ENCODE measurements around the gene ACER3. TPM values are rescaled to one million over a fixed set of nuclear protein-coding genes. Genes with fewer than 3 reads are reported as not detected.
"Not testable (repeated sequence)": the region's sequence is repeated elsewhere in the genome, so short reads cannot be mapped to it uniquely, and the experiment has no call there.

Gene ACER3
- total and polyA plus RNA-seq, 4 donors, result 15.7 to 48.3 (median 29.0) TPM

DNA sequence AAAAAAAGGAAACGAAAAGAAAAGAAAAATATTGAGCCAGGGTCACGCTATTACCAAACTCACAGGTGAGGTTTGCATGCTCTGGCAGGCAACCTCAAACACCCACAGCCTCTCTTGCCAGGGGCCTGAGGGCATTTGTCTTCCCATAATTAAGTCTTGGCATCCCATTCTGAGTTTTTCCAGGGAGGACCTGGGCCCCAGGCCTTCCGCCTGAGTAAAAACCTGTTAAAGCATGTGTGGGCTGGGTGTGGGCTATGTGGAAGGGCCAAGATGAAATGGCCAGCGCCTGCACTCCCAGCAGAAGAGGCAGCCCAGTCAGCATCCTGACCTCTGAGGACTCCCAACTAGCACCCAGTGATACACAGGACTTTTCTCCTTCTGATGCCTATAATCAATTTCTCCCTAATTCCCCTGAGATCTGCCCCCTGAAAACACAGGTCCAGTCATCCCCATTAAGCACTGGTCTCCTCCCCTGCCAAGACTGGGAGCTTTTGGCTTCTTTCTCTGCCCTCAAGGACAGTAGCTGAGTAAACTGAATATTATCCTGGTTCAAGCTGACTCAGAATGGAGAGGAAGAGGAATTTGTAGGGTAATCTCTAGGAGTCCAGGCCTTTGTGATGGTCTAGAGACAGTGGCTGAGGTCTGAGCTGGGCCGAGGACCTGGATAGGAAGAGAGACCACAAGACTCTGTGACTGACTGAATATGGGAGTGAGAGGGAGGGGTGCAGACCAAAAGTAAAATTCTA is 35.6 kb upstream of the ACER3 start:
- 82% methylated on average over 4 of the region's 5 CpGs for WGBS (ENCODE audit: insufficient coverage)
- DNase-seq (ENCODE audit: low read depth in 4 of 6, low spot score in 6 of 6), result no peak
- no peak overlapping the region for H3K4me3 ChIP-seq (ENCODE audit: low read depth, low read length)
- no peak overlapping the region for H3K27ac ChIP-seq (ENCODE audit: low read depth, low read length)
- no peaks in the 10 kb centered on the region for H3K9me3 ChIP-seq (ENCODE audit: control insufficient read depth, insufficient read depth, low read length)
- no peaks in the 10 kb centered on the region for H3K4me1 ChIP-seq (ENCODE audit: control insufficient read depth, insufficient read depth, low read length)
- no peaks in the 10 kb centered on the region for H3K36me3 ChIP-seq (ENCODE audit: control insufficient read depth, insufficient read depth, low read length)
- no peaks in the 10 kb centered on the region for H3K27me3 ChIP-seq (ENCODE audit: control insufficient read depth, insufficient read depth, low read length)

DNA sequence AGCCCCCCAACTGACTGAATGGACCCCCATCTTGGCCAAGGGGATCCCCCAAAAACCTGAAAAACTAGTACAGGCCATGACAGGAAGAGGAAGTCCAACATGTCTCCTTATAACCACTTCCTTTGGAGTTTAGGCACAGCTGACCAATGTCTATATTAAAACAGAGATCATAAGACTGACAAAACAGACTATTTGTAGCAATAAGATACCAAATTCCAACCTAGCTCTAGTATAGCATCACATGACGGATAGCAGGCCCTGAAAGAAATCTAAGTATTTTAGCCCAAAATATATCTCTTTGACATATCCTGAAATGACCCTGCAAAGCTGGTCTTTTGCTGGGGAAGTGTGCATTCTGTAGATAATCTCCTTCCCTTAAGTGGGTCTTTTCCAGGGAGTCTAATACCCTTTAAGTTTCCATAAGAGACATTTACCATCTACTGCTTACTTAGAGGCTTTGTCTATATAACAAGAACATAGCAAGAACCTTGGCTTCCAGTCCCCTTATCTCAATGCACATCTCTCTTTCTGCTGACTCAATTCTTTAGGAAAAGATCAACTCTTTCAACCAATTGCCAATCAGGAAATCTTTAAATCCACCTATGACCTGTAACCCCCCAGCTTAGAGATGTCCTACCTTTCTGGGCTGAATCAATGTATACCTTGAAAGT is 34.9 kb upstream of the ACER3 start:
- H3K4me3 ChIP-seq (ENCODE audit: low read depth, low read length), result no peak overlapping the region
- no CpG with 5 or more reads among the region's 1 CpG for WGBS (ENCODE audit: insufficient coverage)
- DNase-seq (ENCODE audit: low read depth in 4 of 6, low spot score in 6 of 6), result no peak
- no peaks in the 10 kb centered on the region for H3K9me3 ChIP-seq (ENCODE audit: control insufficient read depth, insufficient read depth, low read length)
- no peaks in the 10 kb centered on the region for H3K4me1 ChIP-seq (ENCODE audit: control insufficient read depth, insufficient read depth, low read length)
- no peak overlapping the region for H3K27ac ChIP-seq (ENCODE audit: low read depth, low read length)
- H3K36me3 ChIP-seq (ENCODE audit: control insufficient read depth, insufficient read depth, low read length), result no peaks in the 10 kb centered on the region
- no peaks in the 10 kb centered on the region for H3K27me3 ChIP-seq (ENCODE audit: control insufficient read depth, insufficient read depth, low read length)

DNA sequence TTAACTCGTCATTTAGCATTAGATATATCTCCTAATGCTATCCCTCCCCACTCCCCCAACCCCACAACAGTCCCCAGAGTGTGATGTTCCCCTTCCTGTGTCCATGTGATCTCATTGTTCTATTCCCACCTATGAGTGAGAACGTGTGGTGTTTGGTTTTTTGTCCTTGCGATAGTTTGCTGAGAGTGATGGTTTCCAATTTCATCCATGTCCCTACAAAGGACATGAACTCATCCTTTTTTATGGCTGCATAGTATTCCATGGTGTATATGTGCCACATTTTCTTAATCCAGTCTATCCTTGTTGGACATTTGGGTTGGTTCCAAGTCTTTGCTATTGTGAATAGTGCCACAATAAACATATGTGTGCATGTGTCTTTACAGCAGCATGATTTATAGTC is 34.2 kb upstream of the ACER3 start:
- H3K27me3 ChIP-seq (ENCODE audit: control insufficient read depth, insufficient read depth, low read length); H3K9me3 ChIP-seq (ENCODE audit: control insufficient read depth, insufficient read depth, low read length); DNase-seq (ENCODE audit: low read depth in 4 of 6, low spot score in 6 of 6); H3K4me1 ChIP-seq (ENCODE audit: control insufficient read depth, insufficient read depth, low read length); H3K36me3 ChIP-seq (ENCODE audit: control insufficient read depth, insufficient read depth, low read length); H3K27ac ChIP-seq (ENCODE audit: low read depth, low read length); H3K4me3 ChIP-seq (ENCODE audit: low read depth, low read length): not testable (repeated sequence)
- WGBS (ENCODE audit: insufficient coverage), result no CpG with 5 or more reads among the region's 3 CpGs

DNA sequence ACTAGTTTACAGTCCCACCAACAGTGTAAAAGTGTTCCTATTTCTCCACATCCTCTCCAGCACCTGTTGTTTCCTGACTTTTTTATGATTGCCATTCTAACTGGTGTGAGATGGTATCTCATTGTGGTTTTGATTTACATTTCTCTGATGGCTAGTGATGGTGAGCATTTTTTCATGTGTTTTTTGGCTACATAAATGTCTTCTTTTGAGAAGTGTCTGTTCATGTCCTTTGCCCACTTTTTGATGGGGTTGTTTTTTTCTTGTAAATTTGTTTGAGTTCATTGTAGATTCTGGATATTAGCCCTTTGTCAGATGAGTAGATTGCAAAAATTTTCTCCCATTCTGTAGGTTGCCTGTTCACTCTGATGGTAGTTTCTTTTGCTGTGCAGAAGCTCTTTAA is 33.7 kb upstream of the ACER3 start:
- not testable (repeated sequence) for DNase-seq (ENCODE audit: low read depth in 4 of 6, low spot score in 6 of 6); H3K4me1 ChIP-seq (ENCODE audit: control insufficient read depth, insufficient read depth, low read length); H3K27me3 ChIP-seq (ENCODE audit: control insufficient read depth, insufficient read depth, low read length); H3K4me3 ChIP-seq (ENCODE audit: low read depth, low read length); H3K36me3 ChIP-seq (ENCODE audit: control insufficient read depth, insufficient read depth, low read length); H3K9me3 ChIP-seq (ENCODE audit: control insufficient read depth, insufficient read depth, low read length); H3K27ac ChIP-seq (ENCODE audit: low read depth, low read length)

DNA sequence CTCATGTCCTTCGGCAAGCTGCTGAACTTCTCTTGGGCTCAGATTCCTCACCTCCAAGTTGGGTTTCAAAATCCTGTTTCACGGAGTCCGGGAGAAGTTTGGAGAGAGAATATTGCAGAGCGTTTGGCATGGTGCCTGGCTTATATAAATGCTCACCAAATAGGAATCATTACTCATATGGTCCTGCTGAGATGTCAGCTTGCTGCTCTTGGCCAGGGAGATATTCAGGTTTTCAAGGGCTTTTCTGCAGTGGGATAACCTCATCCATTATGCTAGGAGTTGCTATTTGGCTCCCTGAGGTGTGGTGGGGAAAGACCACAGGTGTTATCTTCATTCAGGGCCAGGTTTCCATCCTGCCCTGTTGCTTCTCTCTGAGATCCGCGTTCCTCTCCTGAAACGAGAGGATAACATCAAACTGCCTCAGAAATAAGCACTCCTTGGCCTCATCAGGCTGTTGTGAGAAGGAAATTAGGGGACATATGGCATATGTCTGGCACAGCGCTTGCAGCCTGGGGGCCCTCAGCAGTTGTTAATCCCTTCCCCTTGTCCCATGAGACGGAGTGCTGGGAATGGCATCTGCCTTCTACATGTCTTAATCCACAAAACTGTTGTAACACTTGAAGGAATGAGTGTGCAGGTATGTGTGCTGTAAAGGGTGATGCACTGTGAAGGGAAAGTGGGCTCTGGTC is 29.9 kb upstream of the ACER3 start:
- Histone ChIP-seq H3K4me1 (ENCODE audit: control insufficient read depth, insufficient read depth, low read length) (no peaks in the 10 kb centered on the region), H3K27me3 (ENCODE audit: control insufficient read depth, insufficient read depth, low read length) (no peaks in the 10 kb centered on the region), H3K4me3 (ENCODE audit: low read depth, low read length) (no peak overlapping the region), H3K36me3 (ENCODE audit: control insufficient read depth, insufficient read depth, low read length) (no peaks in the 10 kb centered on the region), H3K27ac (ENCODE audit: low read depth, low read length) (no peak overlapping the region), H3K9me3 (ENCODE audit: control insufficient read depth, insufficient read depth, low read length) (no peaks in the 10 kb centered on the region)
- WGBS (ENCODE audit: insufficient coverage), result 53% methylated on average over 5 of the region's 9 CpGs
- DNase-seq (ENCODE audit: low read depth in 4 of 6, low spot score in 6 of 6), result peak in 2 of 6 donors; percentile 49 to 65

DNA sequence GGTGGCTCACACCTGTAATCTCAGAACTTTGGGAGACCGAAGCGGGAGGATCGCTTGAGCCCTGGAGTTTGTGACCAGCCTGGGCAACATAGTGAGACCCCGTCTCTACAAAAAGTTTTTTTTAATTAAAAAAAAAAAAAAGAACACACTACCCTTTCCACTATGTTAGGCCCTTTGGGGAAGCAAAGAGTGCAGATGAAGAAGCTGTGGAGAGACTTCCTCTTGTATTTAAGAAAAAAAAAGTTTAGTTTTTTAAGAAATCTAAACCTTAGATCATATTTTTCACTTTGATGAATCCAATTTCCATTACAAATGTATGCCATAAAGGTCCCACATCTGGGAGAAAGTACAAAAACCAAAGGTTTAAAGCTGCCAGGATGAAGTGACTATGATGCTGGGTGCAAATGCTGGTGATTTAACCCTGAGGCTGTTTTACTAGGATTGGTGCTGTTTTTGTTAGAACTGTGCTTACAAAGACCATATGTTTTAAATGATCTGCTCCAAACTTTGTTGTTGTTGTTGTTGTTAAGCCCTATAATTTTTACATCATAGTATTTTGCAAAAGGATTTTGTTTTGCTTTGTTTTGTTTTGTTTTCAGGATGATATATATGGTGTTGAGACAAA is 28.9 kb upstream of the ACER3 start:
- H3K36me3 ChIP-seq (ENCODE audit: control insufficient read depth, insufficient read depth, low read length), result no peaks in the 10 kb centered on the region
- no peaks in the 10 kb centered on the region for H3K9me3 ChIP-seq (ENCODE audit: control insufficient read depth, insufficient read depth, low read length)
- H3K4me1 ChIP-seq (ENCODE audit: control insufficient read depth, insufficient read depth, low read length), result peaks cover 6% of the 10 kb centered on the region
- no peak for DNase-seq (ENCODE audit: low read depth in 4 of 6, low spot score in 6 of 6)
- H3K4me3 ChIP-seq (ENCODE audit: low read depth, low read length), result no peak overlapping the region
- H3K27ac ChIP-seq (ENCODE audit: low read depth, low read length), result no peak overlapping the region
- no peaks in the 10 kb centered on the region for H3K27me3 ChIP-seq (ENCODE audit: control insufficient read depth, insufficient read depth, low read length)
- 100% methylated on average over 1 of the region's 4 CpGs for WGBS (ENCODE audit: insufficient coverage)

DNA sequence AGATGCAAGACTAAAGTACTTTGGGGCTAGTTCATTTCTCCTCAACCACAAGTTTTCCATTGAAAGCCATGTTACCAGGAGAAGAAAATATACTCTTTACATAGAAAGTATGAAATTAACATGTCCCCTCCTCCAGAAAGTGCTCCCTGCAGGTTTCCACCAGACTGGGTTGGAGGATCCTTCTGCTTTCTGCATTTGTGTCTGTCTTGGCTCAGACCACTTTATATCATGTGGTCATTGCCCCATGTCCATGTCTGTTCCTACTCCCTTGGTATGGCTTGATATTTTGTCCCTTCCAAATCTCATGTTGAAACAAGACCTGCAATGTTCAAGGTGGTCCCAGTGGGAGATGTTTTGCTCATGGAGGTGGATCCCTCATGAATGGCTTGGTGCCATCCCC is 28.4 kb upstream of the ACER3 start:
- DNase-seq (ENCODE audit: low read depth in 4 of 6, low spot score in 6 of 6), result no peak
- H3K9me3 ChIP-seq (ENCODE audit: control insufficient read depth, insufficient read depth, low read length), result no peaks in the 10 kb centered on the region
- H3K27ac ChIP-seq (ENCODE audit: low read depth, low read length), result no peak overlapping the region
- H3K36me3 ChIP-seq (ENCODE audit: control insufficient read depth, insufficient read depth, low read length), result no peaks in the 10 kb centered on the region
- H3K4me1 ChIP-seq (ENCODE audit: control insufficient read depth, insufficient read depth, low read length), result peaks cover 9% of the 10 kb centered on the region
- H3K4me3 ChIP-seq (ENCODE audit: low read depth, low read length), result no peak overlapping the region
- no peaks in the 10 kb centered on the region for H3K27me3 ChIP-seq (ENCODE audit: control insufficient read depth, insufficient read depth, low read length)

DNA sequence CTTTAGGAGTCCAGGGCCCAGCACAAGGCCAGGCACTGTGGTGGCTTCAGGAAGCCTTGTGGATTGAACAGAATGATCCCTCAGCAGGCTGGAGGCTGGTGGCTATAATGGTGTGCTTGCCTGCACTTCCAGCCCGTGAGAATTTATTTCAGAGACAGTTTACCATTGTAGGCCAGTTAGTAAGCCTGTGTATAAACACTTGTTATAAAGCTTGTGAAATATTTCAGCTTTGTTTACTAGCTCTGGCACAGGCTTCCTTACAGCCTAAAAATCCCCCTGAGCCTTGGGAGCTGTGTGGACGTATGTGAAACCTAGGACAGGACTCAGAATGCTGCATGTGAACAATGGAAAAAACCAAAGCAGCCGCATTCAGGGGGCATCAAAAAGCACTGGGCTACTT is 26.6 kb upstream of the ACER3 start:
- 71% methylated on average over 3 of the region's 3 CpGs for WGBS (ENCODE audit: insufficient coverage)
- Histone ChIP-seq H3K27ac (ENCODE audit: low read depth, low read length) (no peak overlapping the region), H3K36me3 (ENCODE audit: control insufficient read depth, insufficient read depth, low read length) (no peaks in the 10 kb centered on the region), H3K9me3 (ENCODE audit: control insufficient read depth, insufficient read depth, low read length) (no peaks in the 10 kb centered on the region), H3K27me3 (ENCODE audit: control insufficient read depth, insufficient read depth, low read length) (no peaks in the 10 kb centered on the region), H3K4me3 (ENCODE audit: low read depth, low read length) (no peak overlapping the region), H3K4me1 (ENCODE audit: control insufficient read depth, insufficient read depth, low read length) (peaks cover 26% of the 10 kb centered on the region)
- DNase-seq (ENCODE audit: low read depth in 4 of 6, low spot score in 6 of 6), result peak in 1 of 6 donors; percentile 5

DNA sequence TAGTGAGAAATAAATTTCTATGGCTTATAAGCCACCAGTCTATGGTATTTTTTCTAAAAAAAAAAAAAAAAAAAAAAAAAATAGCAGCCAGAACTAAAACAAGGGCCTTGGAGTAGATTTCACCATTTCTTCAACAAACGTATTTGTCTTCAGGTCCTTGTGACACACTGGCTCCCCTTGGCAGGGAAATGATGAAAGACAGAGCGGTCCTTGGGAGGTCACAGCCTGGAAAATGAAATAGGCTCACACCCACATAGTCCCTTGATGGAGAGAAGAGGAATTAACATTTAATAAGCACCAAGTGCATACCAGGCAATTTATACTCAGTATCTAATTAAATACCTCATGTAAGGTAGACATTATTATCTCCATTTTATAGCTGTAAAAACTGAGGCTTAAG is 25.7 kb upstream of the ACER3 start:
- no peak for DNase-seq (ENCODE audit: low read depth in 4 of 6, low spot score in 6 of 6)
- H3K27ac ChIP-seq (ENCODE audit: low read depth, low read length), result no peak overlapping the region
- no peaks in the 10 kb centered on the region for H3K36me3 ChIP-seq (ENCODE audit: control insufficient read depth, insufficient read depth, low read length)
- H3K27me3 ChIP-seq (ENCODE audit: control insufficient read depth, insufficient read depth, low read length), result no peaks in the 10 kb centered on the region
- no peak overlapping the region for H3K4me3 ChIP-seq (ENCODE audit: low read depth, low read length)
- 100% methylated on average over 1 of the region's 2 CpGs for WGBS (ENCODE audit: insufficient coverage)
- H3K4me1 ChIP-seq (ENCODE audit: control insufficient read depth, insufficient read depth, low read length), result peaks cover 28% of the 10 kb centered on the region
- H3K9me3 ChIP-seq (ENCODE audit: control insufficient read depth, insufficient read depth, low read length), result no peaks in the 10 kb centered on the region
